Duodenal mucosa (tissue), 2 donors: ENCODE measurements around the gene KRTAP12-3.
"Not testable (repeated sequence)": the region's sequence is repeated elsewhere in the genome, so short reads cannot be mapped to it uniquely, and the experiment has no call there.

Source experiments
- H3K27ac ChIP-seq: one replicate; pipeline ENCODE4 v1.7.0; 2013; ENCODE audit warnings: low read depth, low read length
- H3K27me3 ChIP-seq, 2 donors: one replicate each; pipeline ENCODE4 v1.7.0; 2013; ENCODE audit warnings: low read length in 2 of 2, control low read depth in 1 of 2; ENCODE audit not compliant: insufficient read depth in 2 of 2, control insufficient read depth in 1 of 2
- H3K36me3 ChIP-seq, 2 donors: one replicate each; pipeline ENCODE4 v1.7.0; 2013; ENCODE audit warnings: low read length in 2 of 2, control low read depth in 1 of 2; ENCODE audit not compliant: insufficient read depth in 2 of 2, control insufficient read depth in 1 of 2
- H3K4me1 ChIP-seq, 2 donors: one replicate each; pipeline ENCODE4 v1.7.0; 2013; ENCODE audit warnings: low read length in 2 of 2, control low read depth in 1 of 2; ENCODE audit not compliant: insufficient read depth in 2 of 2, control insufficient read depth in 1 of 2
- H3K4me3 ChIP-seq, 2 donors: one replicate each; pipeline ENCODE4 v1.7.0; 2013; ENCODE audit warnings: low read length in 2 of 2, low read depth in 1 of 2
- H3K9ac ChIP-seq, 2 donors: one replicate each; pipeline ENCODE4 v1.7.0; 2013; ENCODE audit warnings: low read length in 2 of 2, low read depth in 1 of 2
- H3K9me3 ChIP-seq, 2 donors: one replicate each; pipeline ENCODE4 v1.7.0; 2013; ENCODE audit warnings: low read length in 2 of 2, control low read depth in 1 of 2; ENCODE audit not compliant: control insufficient read depth in 1 of 2

Gene KRTAP12-3

GRCh38 chr21:44695184-44695583 lies 37.5 kb downstream of the KRTAP12-3 start:
- Histone ChIP-seq H3K4me1 (no peaks in the 10 kb centered on the region), H3K9me3 (peaks cover 5 to 7% of the 10 kb centered on the region in 2 donors), H3K27me3 (peaks cover 8 to 22% of the 10 kb centered on the region in 2 donors), H3K36me3 (no peaks in the 10 kb centered on the region), H3K27ac (no peak overlapping the region), H3K9ac (no peak overlapping the region), H3K4me3 (no peak overlapping the region)

- Histone ChIP-seq H3K27ac (no peak overlapping the region), H3K4me1 (no peaks in the 10 kb centered on the region), H3K36me3 (no peaks in the 10 kb centered on the region), H3K9me3 (peaks cover 5 to 7% of the 10 kb centered on the region in 2 donors), H3K9ac (no peak overlapping the region), H3K4me3 (no peak overlapping the region), H3K27me3 (peaks cover 11 to 26% of the 10 kb centered on the region in 2 donors)
These were observed 37.9 kb downstream of the KRTAP12-3 start for GRCh38 chr21:44695641-44696040.

GRCh38 chr21:44696572-44696971 lies 38.8 kb downstream of the KRTAP12-3 start:
- Histone ChIP-seq H3K9ac (no peak overlapping the region), H3K27ac (no peak overlapping the region), H3K27me3 (peaks cover 13 to 31% of the 10 kb centered on the region in 2 donors), H3K9me3 (peaks cover 5 to 7% of the 10 kb centered on the region in 2 donors), H3K4me1 (no peaks in the 10 kb centered on the region), H3K4me3 (no peak overlapping the region), H3K36me3 (no peaks in the 10 kb centered on the region)

GRCh38 chr21:44697172-44697810 lies 39.6 kb downstream of the KRTAP12-3 start, which contains the start of gene KRTAP10-12:
KRTAP10-12 (plus strand) TSS chr21:44697172; CDS start chr21:44697202, 30 bp downstream.
- peaks cover 13 to 38% of the 10 kb centered on the region in 2 donors for H3K27me3 ChIP-seq
- H3K27ac ChIP-seq, H3K9ac ChIP-seq: not testable (repeated sequence)

GRCh38 chr21:44697811-44698734 lies 40.3 kb downstream of the KRTAP12-3 start:
- Histone ChIP-seq H3K27ac (no peak overlapping the region), H3K4me3 (no peak overlapping the region), H3K9ac (no peak overlapping the region), H3K4me1 (no peaks in the 10 kb centered on the region), H3K9me3 (peaks cover under 1% of the 10 kb centered on the region in 2 donors), H3K36me3 (no peaks in the 10 kb centered on the region), H3K27me3 (peaks cover 13 to 45% of the 10 kb centered on the region in 2 donors)

More at GRCh38 chr21:44697172-44697810, 39.6 kb downstream of the KRTAP12-3 start, which contains the start of gene KRTAP10-12:
- H3K36me3 ChIP-seq, H3K4me3 ChIP-seq, H3K9me3 ChIP-seq, H3K4me1 ChIP-seq: not testable (repeated sequence)

- H3K27ac ChIP-seq = no peak overlapping the region
- H3K4me1 ChIP-seq = no peaks in the 10 kb centered on the region
- no peaks in the 10 kb centered on the region for H3K36me3 ChIP-seq
- no peak overlapping the region for H3K4me3 ChIP-seq
- H3K9me3 ChIP-seq = no peaks in the 10 kb centered on the region
- H3K9ac ChIP-seq = no peak overlapping the region
- peaks cover 21 to 54% of the 10 kb centered on the region in 2 donors for H3K27me3 ChIP-seq
These were observed 41.8 kb downstream of the KRTAP12-3 start for GRCh38 chr21:44699502-44700001.

GRCh38 chr21:44700101-44701022 lies 42.6 kb downstream of the KRTAP12-3 start:
- no peak overlapping the region for H3K27ac ChIP-seq

GRCh38 chr21:44701023-44701400 lies 43.3 kb downstream of the KRTAP12-3 start:
- peaks cover 23 to 57% of the 10 kb centered on the region in 2 donors for H3K27me3 ChIP-seq
- peaks cover 0 to under 1% of the 10 kb centered on the region in 2 donors for H3K9me3 ChIP-seq
- H3K36me3 ChIP-seq = no peaks in the 10 kb centered on the region
- H3K4me3 ChIP-seq = no peak overlapping the region
- no peaks in the 10 kb centered on the region for H3K4me1 ChIP-seq
- H3K27ac ChIP-seq = no peak overlapping the region
- no peak overlapping the region for H3K9ac ChIP-seq

More at GRCh38 chr21:44700101-44701022, 42.6 kb downstream of the KRTAP12-3 start:
- H3K27me3 ChIP-seq = peaks cover 22 to 57% of the 10 kb centered on the region in 2 donors
- no peak overlapping the region for H3K9ac ChIP-seq
- no peaks in the 10 kb centered on the region for H3K9me3 ChIP-seq
- no peaks in the 10 kb centered on the region for H3K4me1 ChIP-seq
- H3K36me3 ChIP-seq = no peaks in the 10 kb centered on the region
- no peak overlapping the region for H3K4me3 ChIP-seq

GRCh38 chr21:44701541-44701940 lies 43.8 kb downstream of the KRTAP12-3 start:
- peaks cover 28 to 58% of the 10 kb centered on the region in 2 donors for H3K27me3 ChIP-seq
- H3K36me3 ChIP-seq = no peaks in the 10 kb centered on the region
- no peak overlapping the region for H3K27ac ChIP-seq
- peaks cover 0 to 4% of the 10 kb centered on the region in 2 donors for H3K9me3 ChIP-seq
- H3K9ac ChIP-seq = no peak overlapping the region
- no peaks in the 10 kb centered on the region for H3K4me1 ChIP-seq
- no peak overlapping the region for H3K4me3 ChIP-seq
